SK-N-SH treated with all-trans-retinoic acid at 6 μM for 48 hours (cell line): ENCODE results near the gene ARF3.

ENCODE experiments used
- ATAC-seq: fragments of 200-7000 bp; cut with Tn5 transposase; 3 replicates; pipeline ENCODE4 v1.9.1; 2020; ENCODE audit warnings: mild to moderate bottlenecking, moderate library complexity
- ARNTL ChIP-seq: fragments of 450-650 bp; formaldehyde crosslinking; IDR thresholded peaks from 2 replicates; pipeline ENCODE4 v1.5.0; 2020; ENCODE audit warnings: low read depth, mild to moderate bottlenecking, moderate library complexity, borderline replicate concordance
- BACH2 ChIP-seq: fragments of 250-450 bp; sonication (Bioruptor Pico); IDR thresholded peaks from 2 replicates; pipeline ENCODE4 v1.9.0; 2021; ENCODE audit warnings: mild to moderate bottlenecking, borderline replicate concordance
- CREB5 ChIP-seq: fragments of 250-450 bp; sonication (Bioruptor Pico); IDR thresholded peaks from 2 replicates; pipeline ENCODE4 v1.5.1; 2020; ENCODE audit warnings: low read depth, mild to moderate bottlenecking, moderate library complexity
- CSRNP3 ChIP-seq: fragments of 250-450 bp; sonication (Bioruptor Pico); IDR thresholded peaks from 2 replicates; pipeline ENCODE4 v1.5.1; 2021; ENCODE audit warnings: mild to moderate bottlenecking, moderate library complexity
- ESRRG ChIP-seq: fragments of 250-450 bp; sonication (Bioruptor Pico); IDR thresholded peaks from 2 replicates; pipeline ENCODE4 v1.6.1; 2021; ENCODE audit warnings: mild to moderate bottlenecking
- GLIS3 ChIP-seq: fragments of 250-450 bp; sonication (Bioruptor Pico); IDR thresholded peaks from 2 replicates; pipeline ENCODE4 v1.5.0; 2020; ENCODE audit warnings: mild to moderate bottlenecking, moderate library complexity
- OSR1 ChIP-seq: fragments of 250-450 bp; sonication (Bioruptor Pico); IDR thresholded peaks from 2 replicates; pipeline ENCODE4 v1.8.0; 2022; ENCODE audit warnings: moderate library complexity, mild to moderate bottlenecking, inconsistent platforms
- PATZ1 ChIP-seq: fragments of 250-450 bp; sonication (Bioruptor Pico); IDR thresholded peaks from 2 replicates; pipeline ENCODE4 v1.8.0; 2020; ENCODE audit warnings: mild to moderate bottlenecking, moderate library complexity, borderline replicate concordance
- POU6F1 ChIP-seq: fragments of 250-450 bp; sonication (Bioruptor Pico); IDR thresholded peaks from 2 replicates; pipeline ENCODE4 v1.8.0; 2021; ENCODE audit warnings: low read depth, mild to moderate bottlenecking, moderate library complexity, borderline replicate concordance
- PPARA ChIP-seq: fragments of 250-450 bp; sonication (Bioruptor Pico); IDR thresholded peaks from 2 replicates; pipeline ENCODE4 v1.5.0; 2020; ENCODE audit warnings: mild to moderate bottlenecking, borderline replicate concordance
- RARB ChIP-seq: fragments of 250-450 bp; sonication (Bioruptor Pico); IDR thresholded peaks from 2 replicates; pipeline ENCODE4 v1.8.0; 2021; ENCODE audit warnings: mild to moderate bottlenecking, moderate library complexity
- SNAI2 ChIP-seq: fragments of 250-450 bp; sonication (Bioruptor Pico); IDR thresholded peaks from 2 replicates; pipeline ENCODE4 v1.5.0; 2020; ENCODE audit warnings: mild to moderate bottlenecking, moderate library complexity
- TCF4 ChIP-seq: fragments of 250-450 bp; sonication (Bioruptor Pico); IDR thresholded peaks from 2 replicates; pipeline ENCODE4 v1.8.0; 2021; ENCODE audit warnings: mild to moderate bottlenecking, moderate library complexity, borderline replicate concordance
- TOX ChIP-seq: fragments of 250-450 bp; sonication (Bioruptor Pico); IDR thresholded peaks from 2 replicates; pipeline ENCODE4 v1.8.0; 2021; ENCODE audit warnings: mild to moderate bottlenecking, moderate library complexity, borderline replicate concordance
- TSHZ2 ChIP-seq: fragments of 250-450 bp; sonication (Bioruptor Pico); IDR thresholded peaks from 2 replicates; pipeline ENCODE4 v1.5.0; 2020; ENCODE audit warnings: mild to moderate bottlenecking, moderate library complexity
- ZC3H10 ChIP-seq: fragments of 250-450 bp; sonication (Bioruptor Pico); IDR thresholded peaks from 2 replicates; pipeline ENCODE4 v1.5.1; 2021; ENCODE audit warnings: mild to moderate bottlenecking, moderate library complexity
- ZFP3 ChIP-seq: fragments of 250-450 bp; sonication (Bioruptor Pico); IDR thresholded peaks from 2 replicates; pipeline ENCODE4 v1.5.0; 2020; ENCODE audit warnings: mild to moderate bottlenecking, moderate library complexity
- ZFP30 ChIP-seq: fragments of 450-650 bp; formaldehyde crosslinking; IDR thresholded peaks from 2 replicates; pipeline ENCODE4 v1.5.0; 2022; ENCODE audit warnings: mild to moderate bottlenecking, moderate library complexity
- ZNF565 ChIP-seq: fragments of 450-650 bp; formaldehyde crosslinking; conservative IDR thresholded peaks from 2 replicates; pipeline ENCODE4 v1.5.0; 2020; ENCODE audit warnings: low read depth, mild to moderate bottlenecking, moderate library complexity
- ZNF70 ChIP-seq: fragments of 450-650 bp; formaldehyde crosslinking; IDR thresholded peaks from 2 replicates; pipeline ENCODE4 v1.5.0; 2020; ENCODE audit warnings: mild to moderate bottlenecking, moderate library complexity
- ZNF8 ChIP-seq: fragments of 450-650 bp; formaldehyde crosslinking; IDR thresholded peaks from 2 replicates; pipeline ENCODE4 v1.5.0; 2020; ENCODE audit warnings: mild to moderate bottlenecking, moderate library complexity

Gene ARF3

GRCh38 chr12:48980953-48981756 lies 23.9 kb upstream of the ARF3 start:
- no peak for TF ChIP-seq ZNF8 (CRISPR knock-in tag)
- no peak for TF ChIP-seq TOX (CRISPR knock-in tag)
- TF ChIP-seq GLIS3 (CRISPR knock-in tag) = no peak
- no peak for TF ChIP-seq ZNF70 (CRISPR knock-in tag)
- peak; percentile 16 for ATAC-seq

- TF ChIP-seq TCF4 (CRISPR knock-in tag) (no peak), OSR1 (no peak), ZNF8 (CRISPR knock-in tag) (no peak), CREB5 (CRISPR knock-in tag) (no peak), ESRRG (CRISPR knock-in tag) (no peak), GLIS3 (CRISPR knock-in tag) (no peak), TSHZ2 (no peak), CSRNP3 (no peak), PPARA (CRISPR knock-in tag) (no peak), ZFP30 (no peak), RARB (CRISPR knock-in tag) (no peak), BACH2 (no peak), ZC3H10 (CRISPR knock-in tag) (no peak), PATZ1 (no peak), ZNF565 (CRISPR knock-in tag) (no peak)
- peak; percentile 7; the same call in 2 of the 3 replicates for ATAC-seq
Measured at GRCh38 chr12:48980389-48980952, 23.2 kb upstream of the ARF3 start.

- peak; percentile 6; the same call in 2 of the 3 replicates for ATAC-seq
- TF ChIP-seq POU6F1 (CRISPR knock-in tag) (no peak), CSRNP3 (no peak), ZNF565 (CRISPR knock-in tag) (no peak), TOX (CRISPR knock-in tag) (no peak), PATZ1 (no peak), SNAI2 (CRISPR knock-in tag) (no peak), ZFP3 (no peak), ZNF8 (CRISPR knock-in tag) (no peak), ARNTL (no peak), OSR1 (no peak), TCF4 (CRISPR knock-in tag) (no peak), PPARA (CRISPR knock-in tag) (no peak)
Measured at GRCh38 chr12:48979602-48980388, 22.5 kb upstream of the ARF3 start.
